Measurements from ENCODE around the gene CMIP.

DNA sequence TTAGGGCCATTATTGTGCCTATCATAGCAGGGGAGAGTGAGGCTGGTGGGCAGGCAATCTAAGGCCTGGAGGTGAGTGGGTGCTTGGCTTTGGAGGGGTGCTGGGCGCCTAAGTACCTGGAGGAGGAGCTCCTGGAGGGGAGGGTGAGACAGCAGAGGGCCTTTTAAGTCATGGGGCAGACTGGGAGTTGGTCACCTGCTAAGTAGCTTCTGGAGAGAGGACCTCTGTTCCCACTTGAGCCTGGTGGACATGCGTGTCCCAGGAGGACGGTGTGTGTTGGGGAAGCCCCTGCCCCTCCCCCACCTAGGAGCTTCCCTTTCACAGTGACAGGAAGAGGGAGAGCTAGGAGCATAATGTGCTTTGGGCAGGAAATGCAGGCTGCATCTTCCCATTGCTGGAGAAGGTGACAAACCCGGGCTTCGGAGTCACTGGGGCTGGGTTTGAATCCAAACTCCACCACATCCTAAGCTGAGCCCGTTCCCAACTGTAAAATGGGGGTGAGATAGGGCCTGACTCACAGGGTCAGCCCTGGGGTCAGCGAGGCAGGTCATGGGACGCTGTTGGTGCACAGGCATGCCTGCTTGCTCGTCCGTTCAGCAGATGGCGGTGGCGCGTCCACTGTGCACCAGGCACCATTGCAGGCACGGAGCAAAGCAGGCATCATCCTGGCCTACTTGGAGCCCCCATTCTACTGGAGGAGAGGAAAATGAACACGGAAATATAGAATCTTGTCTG, 37.9 kb downstream of the CMIP start:
- TF ChIP-seq CTCF (IDR thresholded peaks at IDR 0.05) (no peak), POLR2A (IDR thresholded peaks at IDR 0.05) (no peak), POLR2AphosphoS5 (IDR thresholded peaks at IDR 0.05) (no peak)
